Measurements from ENCODE around the gene MRPL9.
"Not testable (repeated sequence)": the region's sequence is repeated elsewhere in the genome, so short reads cannot be mapped to it uniquely, and the experiment has no call there.

MRPL9 gene

GRCh38 chr1:151782741-151783140 is 19.4 kb upstream of the MRPL9 start:
- no peak for DNase-seq

GRCh38 chr1:151782026-151782425 is 18.7 kb upstream of the MRPL9 start:
- DNase-seq, result peak; percentile 20

- DNase-seq, result not testable (repeated sequence)
Measured at GRCh38 chr1:151780736-151781135, 17.4 kb upstream of the MRPL9 start.

- no peak for DNase-seq
Measured at GRCh38 chr1:151779852-151780251, 16.6 kb upstream of the MRPL9 start.

GRCh38 chr1:151777317-151777716 is 14.0 kb upstream of the MRPL9 start:
- no peak for DNase-seq

- DNase-seq, result no peak
Measured at GRCh38 chr1:151776665-151777062, 13.4 kb upstream of the MRPL9 start.

GRCh38 chr1:151775894-151776664 is 12.8 kb upstream of the MRPL9 start:
- DNase-seq, result no peak

- DNase-seq, result no peak
Measured at GRCh38 chr1:151774256-151774922, 11.1 kb upstream of the MRPL9 start.

- DNase-seq, result no peak
Measured at GRCh38 chr1:151773702-151774101, 10.4 kb upstream of the MRPL9 start.

GRCh38 chr1:151769270-151769669 is 6.0 kb upstream of the MRPL9 start:
- not testable (repeated sequence) for DNase-seq

GRCh38 chr1:151768351-151769066 is 5.2 kb upstream of the MRPL9 start:
- DNase-seq, result not testable (repeated sequence)

- DNase-seq, result no peak
Measured at GRCh38 chr1:151763990-151764389, 694 bp upstream of the MRPL9 start.

GRCh38 chr1:151760597-151761385 is 2.5 kb downstream of the MRPL9 start:
- no peak for DNase-seq

GRCh38 chr1:151759241-151759640 is 4.1 kb downstream of the MRPL9 start:
- DNase-seq, result no peak

GRCh38 chr1:151756291-151756690 is 7.0 kb downstream of the MRPL9 start:
- no peak for DNase-seq

- no peak for DNase-seq
Measured at GRCh38 chr1:151741516-151741915, 21.8 kb downstream of the MRPL9 start.

GRCh38 chr1:151739590-151740355 is 23.5 kb downstream of the MRPL9 start:
- DNase-seq, result peak; percentile 68

- no peak for DNase-seq
Measured at GRCh38 chr1:151737479-151737878, 25.8 kb downstream of the MRPL9 start.

GRCh38 chr1:151737026-151737425 is 26.3 kb downstream of the MRPL9 start:
- DNase-seq, result no peak

- DNase-seq, result not testable (repeated sequence)
Measured at GRCh38 chr1:151733995-151734394, 29.3 kb downstream of the MRPL9 start.

GRCh38 chr1:151733126-151733525 is 30.2 kb downstream of the MRPL9 start:
- no peak for DNase-seq

- DNase-seq, result no peak
Measured at GRCh38 chr1:151729966-151730291, 33.4 kb downstream of the MRPL9 start.

Measured in RPMI8226 (cell line).